ENCODE measurements around the gene OR1M1. TPM values are rescaled to one million over a fixed set of nuclear protein-coding genes. Genes with fewer than 3 reads are reported as not detected.

Gene OR1M1
- total and polyA plus RNA-seq, 11 donors, result not detected

DNA sequence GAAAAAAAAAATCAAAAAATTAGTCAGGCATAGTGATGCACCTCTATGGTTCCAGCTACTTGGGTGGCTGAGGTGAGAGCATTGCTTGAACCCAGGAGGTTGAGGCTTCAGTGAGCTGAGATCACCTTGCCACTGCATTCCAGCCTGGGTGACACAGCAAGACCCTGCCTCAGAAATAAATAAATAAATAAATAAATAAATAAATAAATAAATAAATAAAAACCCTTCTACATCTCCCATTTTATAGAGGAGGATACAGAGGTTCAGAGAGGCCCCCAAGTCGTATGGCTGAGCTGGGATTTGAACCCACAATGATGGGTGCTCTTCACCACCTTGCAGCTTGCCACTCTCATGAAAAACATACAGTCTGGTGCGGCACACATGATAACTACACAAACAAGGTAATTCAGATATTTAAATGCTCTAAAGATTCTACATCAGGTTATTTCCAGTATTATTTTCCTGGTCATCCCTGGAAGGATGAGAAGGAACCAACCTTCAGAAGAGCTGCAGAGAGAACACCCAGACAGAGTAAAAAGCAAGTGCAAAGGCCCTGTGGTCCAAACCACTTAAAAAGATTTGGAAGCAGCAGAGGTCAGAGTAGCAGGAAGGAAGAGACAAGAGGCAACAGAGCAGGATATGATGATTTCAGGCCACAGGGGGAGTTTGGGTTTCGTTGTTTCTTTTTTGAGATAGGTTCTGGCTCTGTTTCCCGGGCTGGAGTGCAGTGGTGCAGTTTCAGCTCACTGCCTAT is 29.2 kb upstream of the OR1M1 start:
- Histone ChIP-seq H3K4me3 (no peak overlapping the region), H3K27ac (no peak overlapping the region), H3K4me1 (no peaks in the 10 kb centered on the region), H3K9me3 (no peaks in the 10 kb centered on the region), H3K27me3 (peaks cover 0 to 7% (median 0%) of the 10 kb centered on the region in 9 donors), H3K36me3 (no peaks in the 10 kb centered on the region)
- ATAC-seq (no peak), DNase-seq (no peak)
- no peak for TF ChIP-seq POLR2A (IDR thresholded peaks at IDR 0.05)
- TF ChIP-seq, protein P1, sequence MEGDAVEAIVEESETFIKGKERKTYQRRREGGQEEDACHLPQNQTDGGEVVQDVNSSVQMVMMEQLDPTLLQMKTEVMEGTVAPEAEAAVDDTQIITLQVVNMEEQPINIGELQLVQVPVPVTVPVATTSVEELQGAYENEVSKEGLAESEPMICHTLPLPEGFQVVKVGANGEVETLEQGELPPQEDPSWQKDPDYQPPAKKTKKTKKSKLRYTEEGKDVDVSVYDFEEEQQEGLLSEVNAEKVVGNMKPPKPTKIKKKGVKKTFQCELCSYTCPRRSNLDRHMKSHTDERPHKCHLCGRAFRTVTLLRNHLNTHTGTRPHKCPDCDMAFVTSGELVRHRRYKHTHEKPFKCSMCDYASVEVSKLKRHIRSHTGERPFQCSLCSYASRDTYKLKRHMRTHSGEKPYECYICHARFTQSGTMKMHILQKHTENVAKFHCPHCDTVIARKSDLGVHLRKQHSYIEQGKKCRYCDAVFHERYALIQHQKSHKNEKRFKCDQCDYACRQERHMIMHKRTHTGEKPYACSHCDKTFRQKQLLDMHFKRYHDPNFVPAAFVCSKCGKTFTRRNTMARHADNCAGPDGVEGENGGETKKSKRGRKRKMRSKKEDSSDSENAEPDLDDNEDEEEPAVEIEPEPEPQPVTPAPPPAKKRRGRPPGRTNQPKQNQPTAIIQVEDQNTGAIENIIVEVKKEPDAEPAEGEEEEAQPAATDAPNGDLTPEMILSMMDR (IDR thresholded peaks at IDR 0.05), result no peak
- 64 to 72% (median 68%) methylated on average over 4 of the region's 4 CpGs for WGBS, 4 donors
- intact Hi-C loops (cut with DNase I), result no loop called here

DNA sequence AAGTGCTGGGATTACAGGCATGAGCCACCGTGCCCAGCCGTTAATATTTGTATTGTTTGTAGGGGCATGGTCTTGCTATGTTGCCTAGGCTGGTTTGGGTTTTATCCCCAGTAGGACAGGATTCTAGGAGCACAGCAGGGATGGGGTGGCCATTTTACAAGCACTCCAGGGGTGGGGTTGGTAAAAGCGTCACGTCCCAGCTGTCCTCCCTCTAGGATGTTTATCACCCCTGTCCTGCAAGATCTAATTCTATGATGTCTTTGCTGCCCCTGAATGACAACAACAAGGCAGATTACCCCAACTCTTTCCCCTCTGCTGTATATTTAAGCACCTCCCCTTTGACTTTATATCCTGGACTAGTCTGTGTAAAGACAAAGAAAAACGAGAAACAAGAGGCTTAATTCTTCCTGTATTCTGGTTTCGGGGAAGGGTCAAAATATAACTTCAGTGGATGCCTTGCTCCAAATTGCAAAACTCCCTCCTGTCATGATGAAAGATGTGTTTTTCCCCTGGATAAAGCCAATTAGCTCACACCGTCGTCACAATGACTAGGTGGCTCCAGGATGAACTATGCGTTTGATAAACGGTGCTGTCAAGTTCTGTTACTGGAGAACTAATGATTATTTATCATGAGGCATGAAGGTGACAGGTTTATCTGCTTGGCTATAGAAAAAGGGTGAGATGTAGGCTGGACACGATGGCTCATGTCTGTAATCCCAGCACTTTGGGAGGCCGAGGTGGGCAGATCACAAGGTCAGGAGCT is 27.8 kb upstream of the OR1M1 start:
- TF ChIP-seq, protein P1 (IDR thresholded peaks at IDR 0.05), result no peak
- no peak for TF ChIP-seq POLR2A (IDR thresholded peaks at IDR 0.05)
- DNase-seq, result no peak
- H3K36me3 ChIP-seq, result no peaks in the 10 kb centered on the region
- intact Hi-C loops (cut with DNase I), result no loop called here
- ATAC-seq, result no peak
- H3K9me3 ChIP-seq, result no peaks in the 10 kb centered on the region
- no peak overlapping the region for H3K27ac ChIP-seq
- peaks cover 0 to 7% (median 0%) of the 10 kb centered on the region in 9 donors for H3K27me3 ChIP-seq
- no peaks in the 10 kb centered on the region for H3K4me1 ChIP-seq
- WGBS, 4 donors, result 42 to 50% (median 49%) methylated on average over 12 of the region's 12 CpGs
- H3K4me3 ChIP-seq, result no peak overlapping the region

DNA sequence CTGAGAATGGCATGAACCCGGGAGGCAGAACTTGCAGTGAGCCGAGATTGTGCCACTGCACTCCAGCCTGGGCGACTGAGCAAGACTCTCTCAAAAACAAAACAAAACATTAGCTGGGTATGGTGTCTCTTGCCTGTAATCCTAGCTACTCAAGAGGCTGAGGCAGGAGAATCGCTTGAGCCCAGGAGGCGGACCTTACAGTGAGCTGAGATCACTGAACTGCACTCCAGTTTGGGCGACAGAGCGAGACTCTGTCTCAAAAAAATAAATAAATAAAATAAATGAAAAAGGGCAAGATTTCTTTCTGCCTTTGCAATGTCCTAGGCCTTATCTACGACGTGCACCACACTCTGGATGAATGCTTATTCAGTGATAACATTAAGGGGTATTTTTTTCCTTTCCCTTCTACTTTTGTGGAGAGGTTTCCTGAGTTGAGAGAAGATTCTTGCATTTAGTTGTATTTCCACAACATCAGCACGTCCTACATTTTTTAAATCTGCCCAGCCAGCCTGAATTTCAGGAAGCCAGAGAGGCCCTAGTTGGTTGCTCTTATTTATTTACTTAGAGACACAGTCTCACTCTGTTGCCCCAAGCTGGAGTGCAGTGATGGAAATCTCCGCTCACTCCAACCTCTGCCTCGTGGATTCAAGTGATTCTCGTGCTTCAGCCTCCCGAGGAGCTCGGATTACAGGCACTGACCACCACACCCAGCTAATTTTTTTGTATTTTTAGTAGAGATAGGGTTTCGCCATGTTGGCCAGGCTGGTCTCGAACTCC is 26.1 kb upstream of the OR1M1 start:
- no peaks in the 10 kb centered on the region for H3K36me3 ChIP-seq
- intact Hi-C loops (cut with DNase I), result no loop called here
- no peak overlapping the region for H3K4me3 ChIP-seq
- TF ChIP-seq, protein P1 (IDR thresholded peaks at IDR 0.05), result no peak
- TF ChIP-seq POLR2A (IDR thresholded peaks at IDR 0.05), result no peak
- H3K27ac ChIP-seq, result no peak overlapping the region
- ATAC-seq, result no peak
- H3K27me3 ChIP-seq, result peaks cover 0 to 5% (median 0%) of the 10 kb centered on the region in 9 donors
- no peaks in the 10 kb centered on the region for H3K9me3 ChIP-seq
- WGBS, 4 donors, result 56 to 60% (median 60%) methylated on average over 17 of the region's 17 CpGs
- H3K4me1 ChIP-seq, result no peaks in the 10 kb centered on the region
- no peak for DNase-seq

DNA sequence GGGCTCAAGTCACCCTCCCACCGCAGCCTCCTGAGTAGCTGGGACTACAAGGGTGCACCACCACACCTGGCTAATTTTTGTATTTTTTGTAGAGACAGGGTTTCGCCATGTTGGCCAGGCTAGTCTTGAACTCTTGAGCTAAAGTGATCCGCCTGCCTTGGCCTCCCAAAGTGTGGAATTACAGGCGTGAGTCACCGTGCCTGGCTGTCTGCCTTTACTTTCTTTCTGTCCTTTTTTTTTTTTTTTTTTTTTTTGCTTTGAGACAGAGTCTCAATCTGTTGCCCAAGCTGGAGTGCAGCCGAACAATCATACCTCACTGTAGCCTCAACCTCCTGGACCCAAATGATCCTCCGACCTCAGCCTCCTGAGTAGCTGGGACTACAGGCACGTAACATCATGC is 25.0 kb upstream of the OR1M1 start:
- TF ChIP-seq, protein P1 (IDR thresholded peaks at IDR 0.05), result no peak
- no peak for TF ChIP-seq POLR2A (IDR thresholded peaks at IDR 0.05)
- ATAC-seq, result no peak
- Histone ChIP-seq H3K27me3 (no peaks in the 10 kb centered on the region), H3K4me3 (no peak overlapping the region), H3K4me1 (no peaks in the 10 kb centered on the region), H3K27ac (no peak overlapping the region), H3K36me3 (no peaks in the 10 kb centered on the region), H3K9me3 (no peaks in the 10 kb centered on the region)
- WGBS, 4 donors, result 87 to 91% (median 88%) methylated on average over 8 of the region's 8 CpGs
- DNase-seq, result no peak
- intact Hi-C loops (cut with DNase I), result no loop called here

Measured in heart left ventricle (tissue), 16 donors.